Measurements from ENCODE around the gene AIDA. TPM values are rescaled to one million over a fixed set of nuclear protein-coding genes. Genes with fewer than 3 reads are reported as not detected.

AIDA gene
- total and polyA plus RNA-seq, 2 experiments from 2014 or later = 51.1 to 103 TPM

DNA sequence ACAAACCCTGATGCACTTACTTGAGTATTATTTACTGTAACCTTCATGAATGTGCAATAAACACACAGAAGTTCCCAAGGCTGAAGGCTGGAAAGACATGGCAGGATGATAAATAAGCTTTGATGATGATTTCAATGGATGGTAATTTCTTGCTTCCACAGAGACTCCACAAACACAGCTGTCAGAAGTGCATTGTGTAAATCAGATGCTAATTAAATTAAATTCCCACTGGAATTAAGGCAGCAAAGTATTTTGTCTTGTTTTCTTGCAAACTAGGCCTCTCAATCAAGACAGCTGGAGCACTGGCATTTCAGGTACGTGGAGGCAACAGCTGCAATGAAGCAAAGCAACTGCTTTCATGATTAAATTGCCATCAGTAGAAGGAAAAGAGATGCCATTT is 48.8 kb upstream of the AIDA start:
- Mint-ChIP-seq H3K27ac (no peak overlapping the region), H3K4me1 (no peaks in the 10 kb centered on the region; the same call in 2 of the 3 replicates), H3K36me3 (ENCODE audit: low read depth) (no peaks in the 10 kb centered on the region), H3K9me3 (peaks cover 4% of the 10 kb centered on the region; the same call in 2 of the 3 replicates), H3K27me3 (ENCODE audit: insufficient read depth, low read depth, poor library complexity) (peaks cover 4% of the 10 kb centered on the region), H3K4me3 (no peak overlapping the region)
- Histone ChIP-seq H3K4me3 (no peak overlapping the region), H3K36me3 (ENCODE audit: insufficient read depth) (no peaks in the 10 kb centered on the region), H3K27ac (ENCODE audit: low read depth) (no peak overlapping the region), H3K27me3 (ENCODE audit: insufficient read depth) (no peaks in the 10 kb centered on the region), H3K4me2 (no peak overlapping the region), H4K20me1 (replicated peaks; ENCODE audit: insufficient read depth) (no peaks in the 10 kb centered on the region), H3F3A (replicated peaks; ENCODE audit: low read depth) (no peaks in the 10 kb centered on the region), H3K4me1 (ENCODE audit: insufficient read depth) (no peaks in the 10 kb centered on the region), H3K79me2 (replicated peaks; ENCODE audit: insufficient read depth) (no peaks in the 10 kb centered on the region), H2AFZ (no peak overlapping the region; the same call in 1 of the 2 replicates), H3K9me2 (ENCODE audit: insufficient read depth) (no peaks in the 10 kb centered on the region)
- TF ChIP-seq EZH2phosphoT487 (IDR thresholded peaks at IDR 0.05; ENCODE audit: unreplicated experiment) (no peak), ZNF114 (CRISPR knock-in tag; IDR thresholded peaks at IDR 0.05) (no peak), STAT1 (IDR thresholded peaks at IDR 0.05; ENCODE audit: unreplicated experiment) (no peak), POLR2AphosphoS5 (IDR thresholded peaks at IDR 0.05; ENCODE audit: low read depth) (no peak), NANOG (IDR thresholded peaks at IDR 0.05; ENCODE audit: borderline replicate concordance) (no peak), ZNF331 (CRISPR knock-in tag; IDR thresholded peaks at IDR 0.05; ENCODE audit: low read depth) (no peak), JUNB (IDR thresholded peaks at IDR 0.05; ENCODE audit: unreplicated experiment) (no peak), CREB1 (CRISPR knock-in tag; IDR thresholded peaks at IDR 0.05; ENCODE audit: low read depth) (no peak), EZH2 (IDR thresholded peaks at IDR 0.05; ENCODE audit: low read depth, unreplicated experiment) (no peak)
- TF ChIP-seq, protein P1, sequence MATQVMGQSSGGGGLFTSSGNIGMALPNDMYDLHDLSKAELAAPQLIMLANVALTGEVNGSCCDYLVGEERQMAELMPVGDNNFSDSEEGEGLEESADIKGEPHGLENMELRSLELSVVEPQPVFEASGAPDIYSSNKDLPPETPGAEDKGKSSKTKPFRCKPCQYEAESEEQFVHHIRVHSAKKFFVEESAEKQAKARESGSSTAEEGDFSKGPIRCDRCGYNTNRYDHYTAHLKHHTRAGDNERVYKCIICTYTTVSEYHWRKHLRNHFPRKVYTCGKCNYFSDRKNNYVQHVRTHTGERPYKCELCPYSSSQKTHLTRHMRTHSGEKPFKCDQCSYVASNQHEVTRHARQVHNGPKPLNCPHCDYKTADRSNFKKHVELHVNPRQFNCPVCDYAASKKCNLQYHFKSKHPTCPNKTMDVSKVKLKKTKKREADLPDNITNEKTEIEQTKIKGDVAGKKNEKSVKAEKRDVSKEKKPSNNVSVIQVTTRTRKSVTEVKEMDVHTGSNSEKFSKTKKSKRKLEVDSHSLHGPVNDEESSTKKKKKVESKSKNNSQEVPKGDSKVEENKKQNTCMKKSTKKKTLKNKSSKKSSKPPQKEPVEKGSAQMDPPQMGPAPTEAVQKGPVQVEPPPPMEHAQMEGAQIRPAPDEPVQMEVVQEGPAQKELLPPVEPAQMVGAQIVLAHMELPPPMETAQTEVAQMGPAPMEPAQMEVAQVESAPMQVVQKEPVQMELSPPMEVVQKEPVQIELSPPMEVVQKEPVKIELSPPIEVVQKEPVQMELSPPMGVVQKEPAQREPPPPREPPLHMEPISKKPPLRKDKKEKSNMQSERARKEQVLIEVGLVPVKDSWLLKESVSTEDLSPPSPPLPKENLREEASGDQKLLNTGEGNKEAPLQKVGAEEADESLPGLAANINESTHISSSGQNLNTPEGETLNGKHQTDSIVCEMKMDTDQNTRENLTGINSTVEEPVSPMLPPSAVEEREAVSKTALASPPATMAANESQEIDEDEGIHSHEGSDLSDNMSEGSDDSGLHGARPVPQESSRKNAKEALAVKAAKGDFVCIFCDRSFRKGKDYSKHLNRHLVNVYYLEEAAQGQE (IDR thresholded peaks at IDR 0.05; ENCODE audit: unreplicated experiment) = no peak
- TF ChIP-seq, protein P2, sequence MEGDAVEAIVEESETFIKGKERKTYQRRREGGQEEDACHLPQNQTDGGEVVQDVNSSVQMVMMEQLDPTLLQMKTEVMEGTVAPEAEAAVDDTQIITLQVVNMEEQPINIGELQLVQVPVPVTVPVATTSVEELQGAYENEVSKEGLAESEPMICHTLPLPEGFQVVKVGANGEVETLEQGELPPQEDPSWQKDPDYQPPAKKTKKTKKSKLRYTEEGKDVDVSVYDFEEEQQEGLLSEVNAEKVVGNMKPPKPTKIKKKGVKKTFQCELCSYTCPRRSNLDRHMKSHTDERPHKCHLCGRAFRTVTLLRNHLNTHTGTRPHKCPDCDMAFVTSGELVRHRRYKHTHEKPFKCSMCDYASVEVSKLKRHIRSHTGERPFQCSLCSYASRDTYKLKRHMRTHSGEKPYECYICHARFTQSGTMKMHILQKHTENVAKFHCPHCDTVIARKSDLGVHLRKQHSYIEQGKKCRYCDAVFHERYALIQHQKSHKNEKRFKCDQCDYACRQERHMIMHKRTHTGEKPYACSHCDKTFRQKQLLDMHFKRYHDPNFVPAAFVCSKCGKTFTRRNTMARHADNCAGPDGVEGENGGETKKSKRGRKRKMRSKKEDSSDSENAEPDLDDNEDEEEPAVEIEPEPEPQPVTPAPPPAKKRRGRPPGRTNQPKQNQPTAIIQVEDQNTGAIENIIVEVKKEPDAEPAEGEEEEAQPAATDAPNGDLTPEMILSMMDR (conservative IDR thresholded peaks at IDR 0.05; ENCODE audit: low read depth in 2 of 2) = no peak
- TF ChIP-seq, protein P3, sequence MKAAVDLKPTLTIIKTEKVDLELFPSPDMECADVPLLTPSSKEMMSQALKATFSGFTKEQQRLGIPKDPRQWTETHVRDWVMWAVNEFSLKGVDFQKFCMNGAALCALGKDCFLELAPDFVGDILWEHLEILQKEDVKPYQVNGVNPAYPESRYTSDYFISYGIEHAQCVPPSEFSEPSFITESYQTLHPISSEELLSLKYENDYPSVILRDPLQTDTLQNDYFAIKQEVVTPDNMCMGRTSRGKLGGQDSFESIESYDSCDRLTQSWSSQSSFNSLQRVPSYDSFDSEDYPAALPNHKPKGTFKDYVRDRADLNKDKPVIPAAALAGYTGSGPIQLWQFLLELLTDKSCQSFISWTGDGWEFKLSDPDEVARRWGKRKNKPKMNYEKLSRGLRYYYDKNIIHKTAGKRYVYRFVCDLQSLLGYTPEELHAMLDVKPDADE (IDR thresholded peaks at IDR 0.05) = no peak
- TF ChIP-seq, protein P4, sequence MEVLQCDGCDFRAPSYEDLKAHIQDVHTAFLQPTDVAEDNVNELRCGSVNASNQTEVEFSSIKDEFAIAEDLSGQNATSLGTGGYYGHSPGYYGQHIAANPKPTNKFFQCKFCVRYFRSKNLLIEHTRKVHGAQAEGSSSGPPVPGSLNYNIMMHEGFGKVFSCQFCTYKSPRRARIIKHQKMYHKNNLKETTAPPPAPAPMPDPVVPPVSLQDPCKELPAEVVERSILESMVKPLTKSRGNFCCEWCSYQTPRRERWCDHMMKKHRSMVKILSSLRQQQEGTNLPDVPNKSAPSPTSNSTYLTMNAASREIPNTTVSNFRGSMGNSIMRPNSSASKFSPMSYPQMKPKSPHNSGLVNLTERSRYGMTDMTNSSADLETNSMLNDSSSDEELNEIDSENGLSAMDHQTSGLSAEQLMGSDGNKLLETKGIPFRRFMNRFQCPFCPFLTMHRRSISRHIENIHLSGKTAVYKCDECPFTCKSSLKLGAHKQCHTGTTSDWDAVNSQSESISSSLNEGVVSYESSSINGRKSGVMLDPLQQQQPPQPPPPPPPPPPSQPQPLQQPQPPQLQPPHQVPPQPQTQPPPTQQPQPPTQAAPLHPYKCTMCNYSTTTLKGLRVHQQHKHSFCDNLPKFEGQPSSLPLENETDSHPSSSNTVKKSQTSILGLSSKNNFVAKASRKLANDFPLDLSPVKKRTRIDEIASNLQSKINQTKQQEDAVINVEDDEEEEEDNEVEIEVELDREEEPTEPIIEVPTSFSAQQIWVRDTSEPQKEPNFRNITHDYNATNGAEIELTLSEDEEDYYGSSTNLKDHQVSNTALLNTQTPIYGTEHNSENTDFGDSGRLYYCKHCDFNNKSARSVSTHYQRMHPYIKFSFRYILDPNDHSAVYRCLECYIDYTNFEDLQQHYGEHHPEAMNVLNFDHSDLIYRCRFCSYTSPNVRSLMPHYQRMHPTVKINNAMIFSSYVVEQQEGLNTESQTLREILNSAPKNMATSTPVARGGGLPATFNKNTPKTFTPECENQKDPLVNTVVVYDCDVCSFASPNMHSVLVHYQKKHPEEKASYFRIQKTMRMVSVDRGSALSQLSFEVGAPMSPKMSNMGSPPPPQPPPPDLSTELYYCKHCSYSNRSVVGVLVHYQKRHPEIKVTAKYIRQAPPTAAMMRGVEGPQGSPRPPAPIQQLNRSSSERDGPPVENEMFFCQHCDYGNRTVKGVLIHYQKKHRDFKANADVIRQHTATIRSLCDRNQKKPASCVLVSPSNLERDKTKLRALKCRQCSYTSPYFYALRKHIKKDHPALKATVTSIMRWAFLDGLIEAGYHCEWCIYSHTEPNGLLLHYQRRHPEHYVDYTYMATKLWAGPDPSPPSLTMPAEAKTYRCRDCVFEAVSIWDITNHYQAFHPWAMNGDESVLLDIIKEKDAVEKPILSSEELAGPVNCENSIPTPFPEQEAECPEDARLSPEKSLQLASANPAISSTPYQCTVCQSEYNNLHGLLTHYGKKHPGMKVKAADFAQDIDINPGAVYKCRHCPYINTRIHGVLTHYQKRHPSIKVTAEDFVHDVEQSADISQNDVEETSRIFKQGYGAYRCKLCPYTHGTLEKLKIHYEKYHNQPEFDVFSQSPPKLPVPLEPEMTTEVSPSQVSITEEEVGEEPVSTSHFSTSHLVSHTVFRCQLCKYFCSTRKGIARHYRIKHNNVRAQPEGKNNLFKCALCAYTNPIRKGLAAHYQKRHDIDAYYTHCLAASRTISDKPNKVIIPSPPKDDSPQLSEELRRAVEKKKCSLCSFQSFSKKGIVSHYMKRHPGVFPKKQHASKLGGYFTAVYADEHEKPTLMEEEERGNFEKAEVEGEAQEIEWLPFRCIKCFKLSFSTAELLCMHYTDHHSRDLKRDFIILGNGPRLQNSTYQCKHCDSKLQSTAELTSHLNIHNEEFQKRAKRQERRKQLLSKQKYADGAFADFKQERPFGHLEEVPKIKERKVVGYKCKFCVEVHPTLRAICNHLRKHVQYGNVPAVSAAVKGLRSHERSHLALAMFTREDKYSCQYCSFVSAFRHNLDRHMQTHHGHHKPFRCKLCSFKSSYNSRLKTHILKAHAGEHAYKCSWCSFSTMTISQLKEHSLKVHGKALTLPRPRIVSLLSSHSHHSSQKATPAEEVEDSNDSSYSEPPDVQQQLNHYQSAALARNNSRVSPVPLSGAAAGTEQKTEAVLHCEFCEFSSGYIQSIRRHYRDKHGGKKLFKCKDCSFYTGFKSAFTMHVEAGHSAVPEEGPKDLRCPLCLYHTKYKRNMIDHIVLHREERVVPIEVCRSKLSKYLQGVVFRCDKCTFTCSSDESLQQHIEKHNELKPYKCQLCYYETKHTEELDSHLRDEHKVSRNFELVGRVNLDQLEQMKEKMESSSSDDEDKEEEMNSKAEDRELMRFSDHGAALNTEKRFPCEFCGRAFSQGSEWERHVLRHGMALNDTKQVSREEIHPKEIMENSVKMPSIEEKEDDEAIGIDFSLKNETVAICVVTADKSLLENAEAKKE (CRISPR knock-in tag; IDR thresholded peaks at IDR 0.05) = no peak
- DNase-seq (ENCODE audit: low spot score) (no peak), ATAC-seq (no peak)

Data from GM23338 (cell line).